ENCODE results near the gene SIK3. TPM values are rescaled to one million over a fixed set of nuclear protein-coding genes. Genes with fewer than 3 reads are reported as not detected.

SIK3 gene
- polyA plus RNA-seq, 1 of the 3 experiments (the other 2 are of a cell fraction) = 5.1 TPM

GRCh38 chr11:116955548-116955947 lies 142.7 kb downstream of the SIK3 start:
- CTCF ChIA-PET = interaction anchor here (1.1 kb wide), 1 partner anchor 24 kb away, joined by 4 read pairs; no protein-coding TSS in a partner anchor
- TF ChIP-seq FOXJ3 (CRISPR knock-in tag; IDR thresholded peaks at IDR 0.05) = no peak
- TF ChIP-seq SMC3 (IDR thresholded peaks at IDR 0.05; ENCODE audit: low read depth, low read length) = no peak
- no peak for TF ChIP-seq ELF1 (IDR thresholded peaks at IDR 0.05)
- no peak for TF ChIP-seq FOSL2 (IDR thresholded peaks at IDR 0.05; ENCODE audit: borderline replicate concordance, low read depth)
- TF ChIP-seq REST (IDR thresholded peaks at IDR 0.05; ENCODE audit: low read depth, low read length) = no peak
- TF ChIP-seq MXI1 (IDR thresholded peaks at IDR 0.05; ENCODE audit: low read depth, low read length) = no peak
- no peak for TF ChIP-seq FOXM1 (IDR thresholded peaks at IDR 0.05; ENCODE audit: low read depth)
- no peak for TF ChIP-seq TEAD4 (IDR thresholded peaks at IDR 0.05; ENCODE audit: borderline replicate concordance, insufficient read depth)
- TF ChIP-seq POLR2AphosphoS5 (IDR thresholded peaks at IDR 0.05; ENCODE audit: low read depth, low read length) = no peak
- no peak for TF ChIP-seq RXRA (IDR thresholded peaks at IDR 0.05; ENCODE audit: borderline replicate concordance, low read depth)
- no peak for TF ChIP-seq IRF3 (IDR thresholded peaks at IDR 0.05; ENCODE audit: low read depth, low read length)
- TF ChIP-seq TCF12 (IDR thresholded peaks at IDR 0.05) = no peak
- TF ChIP-seq JUND (IDR thresholded peaks at IDR 0.05) = no peak
- Histone ChIP-seq H3K36me3 (replicated peaks in 1 of 2; ENCODE audit: control insufficient read depth in 1 of 2, insufficient read depth in 2 of 2, low read length in 1 of 2) (peaks cover 15 to 26% of the 10 kb centered on the region in 2 experiments), H3K9me3 (no peaks in the 10 kb centered on the region), H3K27me3 (ENCODE audit: insufficient read depth) (no peaks in the 10 kb centered on the region), H3K4me1 (ENCODE audit: control insufficient read depth in 1 of 2, insufficient read depth in 2 of 2, low read depth in 1 of 2, low read length in 1 of 2) (peaks cover under 1 to 5% of the 10 kb centered on the region in 2 experiments; a peak in 1 of 4 replicates), H3F3A (replicated peaks; ENCODE audit: insufficient read depth) (no peaks in the 10 kb centered on the region), H2AFZ (ENCODE audit: low read depth) (no peak overlapping the region), H4K20me1 (ENCODE audit: insufficient read depth) (no peaks in the 10 kb centered on the region; the same call in 1 of the 2 replicates), H3K27ac (ENCODE audit: low read depth in 2 of 2, low read length in 1 of 2) (no peak overlapping the region), H3K9ac (no peak overlapping the region), H3K79me2 (ENCODE audit: insufficient read depth) (0 out of 2 replicates have a peak, but pooled peaks cover 2% of the 10 kb centered on the region), H3K9me2 (no peaks in the 10 kb centered on the region), H3K4me2 (no peak overlapping the region), H3K4me3 (ENCODE audit: low read depth in 2 of 2, low read length in 1 of 2) (no peak overlapping the region)
- POLR2A ChIA-PET = no interaction called here
- WGBS (ENCODE audit: low lambda C conversion rate) = 97% methylated on average over 3 of the region's 3 CpGs
- DNase-seq = no peak
